CD4-positive, alpha-beta T cell treated with Interleukin-15 for 4 hours (primary cell): Measurements from ENCODE around the gene ABCB6.

Experiments
- DNase-seq: peaks from one replicate; pipeline ENCODE4 v3.0.0-alpha.2; 2020; ENCODE audit warnings: low spot score

The ABCB6 gene

DNA sequence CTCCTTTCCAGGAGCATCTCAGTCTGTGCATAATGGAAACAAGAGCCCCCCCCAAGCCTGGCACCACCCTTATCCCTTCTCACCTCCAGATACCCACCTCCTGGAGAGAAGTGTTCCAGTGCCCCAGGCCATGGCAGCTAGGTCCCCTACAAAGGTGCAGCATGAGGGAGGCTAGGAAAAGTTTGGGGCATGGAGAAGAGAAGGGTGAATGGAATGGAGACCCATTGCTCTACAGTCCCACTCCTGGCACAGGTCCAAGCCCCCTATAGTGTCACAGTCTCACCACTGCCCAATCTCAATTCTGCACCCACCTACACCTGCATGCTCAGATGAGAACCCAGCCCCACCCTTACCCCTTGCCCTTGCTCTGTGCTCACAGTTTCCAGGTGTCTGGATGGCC is 49.8 kb downstream of the ABCB6 start:
- no peak for DNase-seq

DNA sequence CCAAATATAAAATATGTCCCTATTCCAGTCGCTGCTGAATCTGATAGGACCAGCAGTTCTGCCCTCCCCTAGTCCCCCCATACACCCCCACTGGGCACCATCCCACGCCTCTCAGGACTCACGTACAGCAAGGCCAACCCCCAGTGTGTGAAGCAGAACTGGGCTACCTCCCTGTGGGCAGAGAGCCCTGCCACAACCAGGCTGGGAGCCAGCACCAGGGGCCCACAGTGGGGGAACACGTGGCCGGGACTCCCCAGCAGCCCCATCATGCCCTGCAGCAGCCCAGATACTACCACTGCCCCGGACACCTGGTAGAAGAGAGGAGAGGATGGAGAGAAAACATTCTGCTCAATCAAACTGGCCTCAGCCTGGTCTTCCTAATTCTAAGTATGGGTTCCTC is 50.2 kb downstream of the ABCB6 start:
- no peak for DNase-seq

DNA sequence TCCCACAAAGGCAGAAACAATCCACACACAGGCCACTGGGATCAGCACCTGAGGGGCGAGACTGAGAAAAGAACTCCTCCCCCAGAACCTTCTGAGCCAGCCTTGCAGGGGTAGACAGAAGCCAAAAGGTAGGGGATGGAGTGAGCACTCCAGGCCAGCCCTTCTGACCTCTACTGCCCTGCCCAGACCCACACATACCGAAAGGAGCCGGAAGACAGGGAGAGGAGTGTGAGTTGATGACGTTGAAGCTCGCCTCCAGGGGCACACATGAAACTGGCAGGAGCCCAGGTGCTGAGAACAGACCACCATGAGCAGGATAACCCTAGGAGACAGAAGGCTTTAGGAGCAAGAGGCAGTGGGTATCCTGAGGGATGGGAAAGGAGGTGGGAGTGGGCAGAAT is 50.8 kb downstream of the ABCB6 start:
- no peak for DNase-seq

DNA sequence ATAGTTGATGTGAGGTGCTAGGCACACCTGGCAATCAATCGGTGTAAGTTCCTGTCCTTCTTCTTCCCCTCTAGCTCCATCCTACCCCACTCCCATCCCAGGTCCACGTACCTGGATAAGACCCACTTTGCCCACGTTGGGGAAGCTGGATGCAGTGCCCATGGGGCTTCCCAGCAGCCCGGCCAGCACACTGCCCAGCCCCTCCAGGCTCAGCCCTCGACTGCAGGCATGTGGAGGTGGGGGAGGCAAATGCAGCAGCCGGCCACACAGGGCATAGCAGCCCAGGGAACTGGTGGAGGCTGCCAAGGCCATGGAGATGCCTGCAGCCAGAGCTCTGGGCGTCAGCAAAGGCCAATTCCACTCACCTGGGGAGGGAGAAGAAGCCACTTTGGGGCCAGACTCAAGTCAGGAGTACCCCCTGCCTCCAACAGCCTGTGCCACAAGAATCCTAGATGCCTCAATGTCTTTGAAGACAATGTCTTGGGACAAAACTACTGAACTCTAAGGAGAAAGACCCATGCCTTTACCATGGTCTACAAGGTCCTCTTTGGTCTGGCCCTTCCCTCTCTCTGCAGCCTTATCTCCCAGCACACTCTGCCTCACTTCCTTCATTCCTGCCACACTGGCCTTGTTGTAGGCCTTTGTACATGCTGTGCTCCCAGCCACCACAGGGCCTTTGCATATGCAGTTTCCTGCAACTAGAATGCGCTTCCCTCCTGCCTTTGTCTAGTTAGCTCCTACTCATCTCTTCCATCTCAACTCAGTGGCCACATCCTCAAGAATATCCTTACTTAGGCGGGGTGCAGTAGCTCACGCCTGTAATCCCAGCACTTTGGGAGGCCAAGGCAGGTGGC is 53.5 kb downstream of the ABCB6 start:
- no peak for DNase-seq

DNA sequence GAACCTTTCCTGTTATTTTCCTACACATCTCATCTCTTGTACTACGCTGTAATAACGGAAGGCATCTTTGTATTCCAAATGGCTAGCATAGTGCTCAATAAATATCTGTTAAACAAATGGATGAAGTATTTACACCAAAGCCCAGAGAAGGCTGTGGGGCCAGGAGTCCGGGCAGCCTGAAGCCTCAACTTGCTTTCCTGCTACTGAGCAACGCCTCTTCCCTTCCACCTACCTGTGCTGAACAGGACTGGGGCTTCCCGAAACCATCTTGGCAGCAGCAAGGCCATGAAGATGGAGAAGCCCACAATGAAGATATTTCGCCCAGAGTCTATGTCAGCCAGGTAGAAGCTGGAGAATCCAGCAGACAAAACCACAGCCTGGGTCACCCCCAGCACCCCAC is 55.6 kb downstream of the ABCB6 start:
- no peak for DNase-seq

DNA sequence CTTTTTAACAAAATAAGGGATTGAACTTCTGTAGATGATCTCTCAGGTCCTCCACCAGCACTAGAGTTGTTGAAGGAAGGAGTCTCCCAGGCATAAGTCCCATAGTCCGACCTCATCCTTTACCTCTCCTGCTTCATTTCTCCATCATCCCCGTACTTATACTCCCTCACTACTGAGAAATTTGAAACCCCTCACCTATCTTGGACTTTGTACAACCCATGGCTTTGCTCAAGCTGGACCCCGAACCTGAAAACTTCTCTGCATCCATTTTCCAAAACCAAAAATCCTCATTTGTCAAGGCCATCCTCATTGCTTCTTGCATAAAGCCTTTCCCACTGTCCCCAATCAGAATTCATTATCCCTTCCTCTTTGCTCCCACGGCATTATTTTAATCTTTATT is 57.7 kb downstream of the ABCB6 start:
- DNase-seq, result no peak

DNA sequence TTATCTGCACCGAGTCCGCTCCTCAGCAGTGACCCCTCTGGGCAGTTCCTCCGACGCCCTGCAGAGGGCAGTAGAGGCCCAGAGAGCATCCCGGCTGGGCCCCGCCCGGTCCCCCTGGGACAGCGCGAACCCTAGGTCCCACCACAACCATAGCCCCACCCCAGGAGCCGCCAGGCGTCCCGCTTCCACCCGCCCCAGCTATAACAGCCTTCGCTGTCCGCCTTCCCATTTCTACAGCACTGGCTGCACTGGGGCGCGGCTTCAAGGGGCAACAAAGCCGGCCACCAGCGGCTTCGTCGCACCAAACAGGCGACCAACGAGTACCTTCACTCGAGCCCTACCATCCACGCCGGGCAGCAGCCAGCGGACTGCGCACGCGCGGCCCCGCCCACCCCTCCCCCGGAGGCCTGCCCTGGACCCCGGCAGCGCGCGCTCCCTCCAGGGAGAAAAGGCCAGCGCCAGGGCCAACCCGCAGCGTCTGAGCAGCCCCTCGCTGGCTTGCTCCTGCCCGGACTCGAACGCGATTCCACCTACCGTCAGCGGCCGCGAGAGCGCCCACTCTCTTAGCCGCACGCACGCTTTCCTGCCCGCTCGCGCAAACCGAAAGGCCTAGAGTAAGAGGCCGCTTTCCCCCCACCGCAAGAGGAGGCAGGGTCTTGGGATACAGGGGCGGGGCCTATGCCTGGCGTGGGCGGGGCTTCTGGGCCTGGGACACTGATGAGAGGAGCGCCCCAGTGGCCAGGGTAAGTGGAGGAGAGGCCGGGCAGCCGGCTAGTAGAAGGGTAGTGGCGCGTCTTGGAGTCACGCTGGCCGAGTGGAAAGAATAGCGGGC is 58.4 kb downstream of the ABCB6 start, which contains the start of gene NHEJ1:
Gene NHEJ1 (minus strand): TSS at position 630 of the 832 bp plus-strand sequence. CDS start 2,453 bp downstream, outside the sequence.
- peak; percentile 94 for DNase-seq
